Body of pancreas (tissue), 4 donors: Measurements from ENCODE around the gene ACKR3.

Source experiments
- CTCF ChIP-seq, 7 experiments: fragments of 450-650 bp in 4 of 7; fragments of 200-600 bp in 3 of 7; sonication (generic) in 3 of 7; IDR thresholded peaks; one replicate each; pipeline ENCODE4 v1.5.1; 2016 to 2019; ENCODE audit warnings: antibody characterized with exemption in 7 of 7
- POLR2A ChIP-seq, 3 donors: fragments of 450-650 bp; IDR thresholded peaks; one replicate each; pipeline ENCODE4 v1.6.1; 2016; ENCODE audit warnings: antibody characterized with exemption in 3 of 3, mild to moderate bottlenecking in 2 of 3

GRCh38 chr2:236544362-236544761 is 25.3 kb upstream of the ACKR3 start:
- TF ChIP-seq CTCF (IDR thresholded peaks at IDR 0.05) (no peak), POLR2A (IDR thresholded peaks at IDR 0.05) (no peak)
